Karpas-422 (cell line): ENCODE results near the gene PALLD. TPM values are rescaled to one million over a fixed set of nuclear protein-coding genes. Genes with fewer than 3 reads are reported as not detected.

ENCODE experiments used
- DNase-seq: peaks from one replicate; pipeline ENCODE4 v3.0.0-alpha.2; 2015
- H2AFZ ChIP-seq: fragments of 200-600 bp; sonication (generic); 2 replicates; pipeline ENCODE4 v1.6.1; 2014; ENCODE audit warnings: antibody characterized with exemption, low read length, mixed read lengths
- H3K27ac ChIP-seq: fragments of 200-600 bp; sonication (generic); 2 replicates; pipeline ENCODE4 v1.5.1; 2014; ENCODE audit warnings: mild to moderate bottlenecking, low read length, moderate library complexity
- H3K27me3 ChIP-seq: fragments of 200-600 bp; sonication (generic); 2 replicates; pipeline ENCODE4 v1.6.1; 2014; ENCODE audit warnings: low read length, mixed read lengths
- H3K36me3 ChIP-seq: fragments of 200-600 bp; sonication (generic); 2 replicates; pipeline ENCODE4 v1.6.1; 2014; ENCODE audit warnings: low read length, mixed read lengths; ENCODE audit not compliant: insufficient read depth
- H3K4me1 ChIP-seq: fragments of 200-600 bp; sonication (generic); 2 replicates; pipeline ENCODE4 v1.6.1; 2014; ENCODE audit warnings: mild to moderate bottlenecking, low read length, mixed read lengths
- H3K4me2 ChIP-seq: fragments of 200-600 bp; sonication (generic); 2 replicates; pipeline ENCODE4 v1.6.1; 2014; ENCODE audit warnings: low read length, low read depth, mild to moderate bottlenecking; ENCODE audit not compliant: poor library complexity, severe bottlenecking
- H3K4me3 ChIP-seq: fragments of 200-600 bp; sonication (generic); 2 replicates; pipeline ENCODE4 v1.5.1; 2014; ENCODE audit warnings: mild to moderate bottlenecking, antibody characterized with exemption, low read length, mixed read lengths
- H3K79me2 ChIP-seq: fragments of 200-600 bp; sonication (generic); 2 replicates; pipeline ENCODE4 v1.6.1; 2014; ENCODE audit warnings: mild to moderate bottlenecking, low read length, mixed read lengths
- H3K9ac ChIP-seq: fragments of 200-600 bp; sonication (generic); 2 replicates; pipeline ENCODE4 v1.6.0; 2014; ENCODE audit warnings: low read length
- H3K9me2 ChIP-seq: fragments of 200-600 bp; sonication (generic), shearing (Covaris generic); replicated peaks from 2 replicates; pipeline ENCODE4 v1.6.0; 2014; ENCODE audit warnings: mild to moderate bottlenecking, low read length, moderate library complexity; ENCODE audit not compliant: insufficient read depth
- H3K9me3 ChIP-seq: fragments of 300-700, 200-600 bp; sonication (generic); 2 replicates; pipeline ENCODE4 v1.6.1; 2014; ENCODE audit warnings: low read length, mixed read lengths
- H4K20me1 ChIP-seq: fragments of 200-600 bp; sonication (generic); 2 replicates; pipeline ENCODE4 v1.6.1; 2014; ENCODE audit warnings: mild to moderate bottlenecking, antibody characterized with exemption, low read length, low read depth; ENCODE audit not compliant: insufficient read depth
- total RNA-seq: library from RNA; depleted of rRNA; stranded (reverse); fragments of >200 nt; shearing (Covaris generic); gene quantifications from 2 replicates; pipeline ENCODE4 v1.2.3, GENCODE V29; 2014; ENCODE audit warnings: low replicate concordance

Gene PALLD
- total RNA-seq, 1 experiment from 2014 or later = 0.71 TPM

DNA sequence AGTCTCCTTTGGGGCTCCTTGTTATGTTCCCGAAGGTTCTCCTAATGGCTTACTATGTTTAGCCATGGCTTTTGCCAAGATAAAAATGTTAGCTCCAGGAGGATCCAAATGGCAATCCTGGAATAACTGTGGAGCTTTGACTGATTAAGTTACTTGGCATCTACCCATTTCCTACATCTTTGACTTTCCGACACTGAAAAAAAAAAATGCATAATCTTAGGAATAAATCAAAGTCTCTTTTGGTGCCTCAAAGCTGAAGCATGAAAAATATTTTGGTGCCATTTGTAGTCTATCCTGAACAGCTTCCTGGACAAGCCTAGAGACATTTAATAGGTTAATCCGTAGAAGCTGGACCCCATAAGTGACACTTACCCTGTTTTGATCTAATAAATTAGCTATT lies 191.7 kb downstream of the PALLD start:
- Histone ChIP-seq H3K9ac (no peak overlapping the region), H3K4me1 (peaks cover 7% of the 10 kb centered on the region), H2AFZ (no peak overlapping the region), H3K9me3 (no peaks in the 10 kb centered on the region), H4K20me1 (no peaks in the 10 kb centered on the region), H3K9me2 (no peaks in the 10 kb centered on the region), H3K79me2 (no peaks in the 10 kb centered on the region), H3K27ac (no peak overlapping the region), H3K36me3 (no peaks in the 10 kb centered on the region), H3K4me2 (no peak overlapping the region), H3K27me3 (no peaks in the 10 kb centered on the region), H3K4me3 (no peak overlapping the region)
- DNase-seq = no peak

DNA sequence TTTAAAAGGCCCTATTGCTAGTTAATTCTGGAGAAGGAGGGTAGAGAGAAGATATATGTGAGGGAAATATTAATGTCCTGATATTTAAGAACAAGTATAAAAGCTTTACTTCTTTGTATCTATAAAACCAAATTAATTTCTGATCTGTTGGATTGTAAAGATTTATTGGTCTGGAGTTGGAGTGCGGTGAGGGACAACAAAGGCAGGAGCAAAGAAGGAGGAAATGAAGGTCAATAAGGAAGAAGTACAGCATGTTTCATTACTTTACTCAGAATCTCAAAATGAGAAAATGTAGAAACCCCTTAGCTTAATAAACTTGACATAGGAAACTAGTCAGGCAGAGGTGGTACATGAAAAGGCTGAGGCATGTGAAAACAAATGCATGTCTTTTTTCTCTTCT lies 192.9 kb downstream of the PALLD start:
- Histone ChIP-seq H3K79me2 (no peaks in the 10 kb centered on the region), H3K4me1 (peaks cover 6% of the 10 kb centered on the region), H2AFZ (no peak overlapping the region), H3K9me2 (no peaks in the 10 kb centered on the region), H3K4me3 (no peak overlapping the region), H3K27me3 (no peaks in the 10 kb centered on the region), H3K36me3 (no peaks in the 10 kb centered on the region), H3K27ac (no peak overlapping the region), H4K20me1 (no peaks in the 10 kb centered on the region), H3K9me3 (no peaks in the 10 kb centered on the region), H3K9ac (no peak overlapping the region), H3K4me2 (no peak overlapping the region)
- DNase-seq = no peak

DNA sequence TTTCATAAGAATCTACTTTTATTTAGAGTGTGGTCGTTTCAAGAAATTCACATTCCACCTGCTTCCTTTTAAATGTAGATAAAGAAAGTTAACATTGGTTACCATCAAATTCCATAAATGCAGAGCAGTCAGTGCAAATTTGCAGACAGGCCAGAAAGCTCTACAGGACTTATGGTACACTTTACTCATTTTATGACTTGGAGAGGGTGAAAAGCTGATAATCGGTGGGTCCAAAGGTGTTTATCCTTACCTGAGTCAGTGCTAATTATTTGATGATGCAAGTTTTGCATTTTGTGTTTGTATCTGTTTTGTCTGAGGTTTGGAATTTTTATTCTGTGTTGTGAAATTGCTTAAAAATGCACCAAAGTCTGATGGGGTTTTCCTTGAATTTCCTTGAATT lies 193.3 kb downstream of the PALLD start:
- H3K4me3 ChIP-seq = no peak overlapping the region
- H3K36me3 ChIP-seq = no peaks in the 10 kb centered on the region
- H3K79me2 ChIP-seq = no peaks in the 10 kb centered on the region
- H3K4me2 ChIP-seq = no peak overlapping the region
- H3K9me3 ChIP-seq = no peaks in the 10 kb centered on the region
- peaks cover 3% of the 10 kb centered on the region; the same call in 1 of the 2 replicates for H3K4me1 ChIP-seq
- H2AFZ ChIP-seq = no peak overlapping the region
- no peaks in the 10 kb centered on the region for H4K20me1 ChIP-seq
- no peak overlapping the region for H3K27ac ChIP-seq
- H3K9ac ChIP-seq = no peak overlapping the region
- no peaks in the 10 kb centered on the region for H3K9me2 ChIP-seq
- H3K27me3 ChIP-seq = no peaks in the 10 kb centered on the region
- no peak for DNase-seq

DNA sequence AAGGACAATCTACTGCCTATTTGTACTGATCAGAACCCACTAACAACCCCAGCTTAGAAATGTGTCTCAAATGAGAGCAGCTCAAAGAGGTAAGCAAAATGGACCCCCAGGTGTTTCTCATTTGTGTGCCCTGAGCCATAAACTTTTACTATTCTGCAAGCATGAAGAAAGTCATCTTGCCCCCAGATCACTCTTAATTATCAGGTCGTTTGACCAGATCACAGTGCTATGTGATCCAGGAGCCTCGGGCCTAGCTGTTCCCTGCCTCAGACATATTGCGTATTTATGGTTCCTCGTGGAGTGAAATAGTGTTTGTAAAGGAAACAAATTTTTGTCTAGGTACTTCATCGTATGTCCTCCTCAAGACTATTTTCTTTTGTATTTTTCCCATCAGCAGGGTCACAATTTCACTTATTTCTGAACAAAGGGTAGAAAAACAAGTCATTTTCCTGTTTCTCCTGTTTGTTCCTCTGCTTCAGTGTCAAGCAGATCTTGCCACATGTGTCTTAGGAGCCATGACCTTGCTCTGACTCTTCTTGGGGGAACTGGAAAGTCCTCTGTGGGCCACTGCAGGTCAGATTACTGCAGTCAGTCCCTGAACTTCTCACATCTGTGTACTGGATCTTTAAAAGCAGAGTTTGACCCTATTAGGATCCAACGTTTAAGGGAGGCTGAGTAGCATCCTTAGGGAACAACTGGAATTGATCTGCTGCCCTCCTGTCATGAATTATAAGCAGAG lies 194.9 kb downstream of the PALLD start:
- no peak overlapping the region for H3K4me2 ChIP-seq
- H3K9ac ChIP-seq = no peak overlapping the region
- no peaks in the 10 kb centered on the region for H3K27me3 ChIP-seq
- DNase-seq = no peak
- no peak overlapping the region for H3K27ac ChIP-seq
- no peaks in the 10 kb centered on the region for H3K4me1 ChIP-seq
- no peaks in the 10 kb centered on the region for H3K79me2 ChIP-seq
- H3K4me3 ChIP-seq = no peak overlapping the region
- no peak overlapping the region for H2AFZ ChIP-seq
- H3K9me2 ChIP-seq = no peaks in the 10 kb centered on the region
- no peaks in the 10 kb centered on the region for H3K36me3 ChIP-seq
- H4K20me1 ChIP-seq = no peaks in the 10 kb centered on the region
- H3K9me3 ChIP-seq = no peaks in the 10 kb centered on the region

DNA sequence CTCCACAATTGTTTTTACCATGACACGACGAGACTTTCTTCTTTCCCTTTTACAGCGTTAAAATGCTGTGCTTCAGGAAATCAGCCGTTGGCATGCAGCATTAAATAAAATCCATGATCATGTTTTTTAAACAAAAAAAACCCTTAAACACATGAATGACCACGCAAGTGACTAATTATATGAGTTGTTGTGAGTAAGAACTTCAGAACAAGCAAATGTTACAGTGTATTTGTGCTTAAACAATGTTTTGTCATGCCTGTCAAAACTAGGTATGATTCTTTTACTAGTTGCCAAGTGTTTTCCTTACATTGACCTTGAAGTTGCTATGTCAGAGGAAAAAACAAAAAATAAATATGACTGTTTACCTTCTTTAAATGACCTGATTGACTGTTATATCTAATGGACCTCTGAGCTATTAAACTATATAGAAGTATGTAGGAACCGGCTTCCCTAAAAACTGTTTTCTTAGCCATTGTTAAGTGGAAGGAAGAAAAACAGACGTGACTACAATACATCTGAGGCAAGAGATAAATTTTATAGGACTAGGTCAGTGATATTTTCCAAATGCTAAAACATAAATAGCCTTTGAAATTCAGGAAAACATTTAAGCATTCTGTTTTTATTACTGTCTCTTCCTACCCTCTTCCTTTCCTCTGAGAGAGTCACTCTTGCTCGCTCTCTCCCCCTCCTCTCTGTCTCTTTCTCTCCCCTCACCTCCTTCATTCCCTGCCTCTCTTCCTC lies 197.1 kb downstream of the PALLD start:
- Histone ChIP-seq H4K20me1 (no peaks in the 10 kb centered on the region), H3K36me3 (no peaks in the 10 kb centered on the region), H3K4me2 (no peak overlapping the region), H2AFZ (no peak overlapping the region), H3K4me3 (no peak overlapping the region), H3K4me1 (no peaks in the 10 kb centered on the region), H3K27me3 (no peaks in the 10 kb centered on the region), H3K9ac (no peak overlapping the region), H3K27ac (no peak overlapping the region), H3K9me2 (no peaks in the 10 kb centered on the region), H3K79me2 (no peaks in the 10 kb centered on the region), H3K9me3 (no peaks in the 10 kb centered on the region)
- DNase-seq = no peak

DNA sequence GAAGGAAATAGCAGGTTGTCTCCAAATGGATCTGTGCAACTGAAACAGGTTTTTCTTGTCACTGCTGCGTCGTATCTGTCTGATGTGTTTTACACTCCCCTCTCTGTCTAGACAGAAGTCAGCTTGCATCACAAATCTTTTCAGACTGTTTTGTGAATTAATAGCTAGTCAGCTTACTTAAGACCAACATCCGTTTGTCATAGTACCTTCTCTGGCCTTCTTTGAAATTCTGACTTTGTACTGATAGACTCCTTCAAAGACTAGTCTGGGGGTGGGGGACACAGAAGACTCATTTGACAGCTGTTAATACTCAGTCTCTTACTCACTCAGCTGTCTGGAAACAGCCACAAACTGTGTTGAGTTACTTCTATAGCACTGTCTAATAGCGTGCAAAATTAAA lies 197.8 kb downstream of the PALLD start:
- H3K4me3 ChIP-seq = no peak overlapping the region
- no peaks in the 10 kb centered on the region for H4K20me1 ChIP-seq
- H3K27ac ChIP-seq = no peak overlapping the region
- no peak for DNase-seq
- no peaks in the 10 kb centered on the region for H3K9me3 ChIP-seq
- H3K9ac ChIP-seq = no peak overlapping the region
- no peaks in the 10 kb centered on the region for H3K36me3 ChIP-seq
- H3K4me1 ChIP-seq = no peaks in the 10 kb centered on the region
- no peaks in the 10 kb centered on the region for H3K9me2 ChIP-seq
- H3K79me2 ChIP-seq = no peaks in the 10 kb centered on the region
- H3K27me3 ChIP-seq = no peaks in the 10 kb centered on the region
- H3K4me2 ChIP-seq = no peak overlapping the region
- no peak overlapping the region for H2AFZ ChIP-seq

DNA sequence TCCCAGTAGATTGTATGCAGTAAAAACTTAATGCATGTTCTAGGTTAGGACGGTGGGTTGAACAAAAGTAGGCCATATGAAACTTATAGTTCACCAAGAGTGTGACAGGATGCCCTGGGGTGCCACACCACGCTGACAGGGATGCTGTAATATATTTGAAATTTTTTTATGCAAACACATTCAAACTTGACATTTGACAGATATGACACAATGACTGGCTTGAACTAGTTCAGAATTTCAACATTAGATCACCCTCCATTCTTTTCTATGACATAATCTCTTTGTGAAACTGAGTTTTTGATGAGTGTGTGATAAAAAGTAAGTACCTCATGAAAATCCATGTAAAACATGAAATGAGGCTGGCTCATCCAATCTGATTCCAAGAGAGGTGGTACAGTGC lies 198.4 kb downstream of the PALLD start:
- Histone ChIP-seq H3K4me3 (no peak overlapping the region), H3K9me2 (no peaks in the 10 kb centered on the region), H3K9ac (no peak overlapping the region), H3K79me2 (no peaks in the 10 kb centered on the region), H3K4me1 (no peaks in the 10 kb centered on the region), H3K36me3 (no peaks in the 10 kb centered on the region), H3K9me3 (no peaks in the 10 kb centered on the region), H3K27ac (no peak overlapping the region), H4K20me1 (no peaks in the 10 kb centered on the region), H3K27me3 (no peaks in the 10 kb centered on the region), H2AFZ (no peak overlapping the region), H3K4me2 (no peak overlapping the region)
- DNase-seq = no peak

DNA sequence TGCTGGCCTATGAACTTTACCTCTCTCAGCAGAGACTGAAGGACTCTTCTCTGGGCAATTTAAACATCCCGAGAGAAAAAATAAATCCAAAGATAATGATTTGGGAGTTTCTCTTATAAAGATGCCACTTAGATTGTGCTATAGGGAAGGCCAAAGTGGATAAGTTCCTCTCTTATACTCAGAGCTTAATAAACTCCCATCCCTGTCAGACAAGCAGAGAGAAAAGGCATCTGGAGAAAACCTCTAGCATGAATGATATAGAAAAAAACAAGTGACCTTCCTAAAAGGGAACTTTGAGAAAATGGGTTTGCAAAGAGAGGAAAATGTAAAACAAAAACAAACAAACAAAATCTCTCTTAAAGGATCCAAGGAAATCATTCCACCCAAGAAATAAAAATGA lies 199.4 kb downstream of the PALLD start:
- Histone ChIP-seq H3K27me3 (no peaks in the 10 kb centered on the region), H3K4me2 (no peak overlapping the region), H3K9me3 (no peaks in the 10 kb centered on the region), H4K20me1 (no peaks in the 10 kb centered on the region), H3K79me2 (no peaks in the 10 kb centered on the region), H3K9ac (no peak overlapping the region), H3K4me3 (no peak overlapping the region), H3K27ac (no peak overlapping the region), H3K4me1 (no peaks in the 10 kb centered on the region), H3K9me2 (no peaks in the 10 kb centered on the region), H3K36me3 (no peaks in the 10 kb centered on the region), H2AFZ (no peak overlapping the region)
- DNase-seq = no peak
